ENCODE measurements around the gene C6orf120. TPM values are rescaled to one million over a fixed set of nuclear protein-coding genes. Genes with fewer than 3 reads are reported as not detected.

C6orf120 gene
- total and polyA plus RNA-seq, 9 of the 15 experiments (the other 6 are each of a cell fraction or from before 2014, with no cell fraction given): 7.7 to 44.9 (median 34.8) TPM

DNA sequence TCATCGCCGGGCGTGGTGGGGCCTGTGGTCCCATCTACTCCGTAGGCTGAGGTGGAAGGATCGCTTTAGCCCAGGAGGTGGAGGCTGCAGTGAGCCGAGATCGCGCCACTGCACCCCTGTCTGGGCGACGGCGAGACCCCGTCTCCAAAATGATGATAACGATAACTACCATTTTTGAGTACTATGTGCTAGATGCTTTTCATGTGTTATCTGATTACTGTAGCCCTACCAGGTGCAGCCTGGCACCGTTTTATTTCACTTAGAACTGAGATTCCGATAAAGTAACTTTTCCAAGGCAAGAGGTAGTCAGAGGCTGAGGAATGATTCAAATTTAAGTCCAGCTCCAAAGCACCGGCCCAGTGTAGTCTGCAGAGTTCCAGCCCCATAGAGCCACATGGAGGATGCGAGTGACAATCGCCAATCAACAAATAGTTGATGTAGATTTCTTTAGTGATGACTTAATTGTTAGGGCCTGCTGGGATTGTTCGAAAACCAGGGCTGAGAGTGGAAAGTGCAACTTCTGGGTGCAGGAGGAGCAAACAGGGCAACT lies 50.2 kb downstream of the C6orf120 start (continued):
- TF ChIP-seq SLC30A9 (CRISPR knock-in tag; IDR thresholded peaks at IDR 0.05): no peak
- no peak for TF ChIP-seq E2F8 (IDR thresholded peaks at IDR 0.05; ENCODE audit: low read depth, partially characterized antibody)
- no peak for TF ChIP-seq ZNF212 (CRISPR knock-in tag; IDR thresholded peaks at IDR 0.05)
- 0 out of 2 replicates have a peak, but pooled peaks have one; percentile 88 for TF ChIP-seq SREBF2 (CRISPR knock-in tag; IDR thresholded peaks at IDR 0.05)
- TF ChIP-seq BCL6 (CRISPR knock-in tag; IDR thresholded peaks at IDR 0.05): no peak
- no peak for TF ChIP-seq ZNF583 (CRISPR knock-in tag; IDR thresholded peaks at IDR 0.05)
- TF ChIP-seq PRPF4 (IDR thresholded peaks at IDR 0.05; ENCODE audit: insufficient read depth, low read depth, low read length, poor library complexity, severe bottlenecking): no peak
- no peak; the same call in 1 of the 2 replicates for TF ChIP-seq ATF6 (CRISPR knock-in tag; IDR thresholded peaks at IDR 0.05)
- TF ChIP-seq CAMTA2 (CRISPR knock-in tag; conservative IDR thresholded peaks at IDR 0.05): no peak
- TF ChIP-seq HES1 (IDR thresholded peaks at IDR 0.05; ENCODE audit: low read depth): no peak
- TF ChIP-seq NR3C1 (CRISPR knock-in tag; IDR thresholded peaks at IDR 0.05): no peak; the same call in 1 of the 2 replicates
- TF ChIP-seq ZBTB2 (IDR thresholded peaks at IDR 0.05): no peak
- TF ChIP-seq HNRNPUL1 (IDR thresholded peaks at IDR 0.05; ENCODE audit: low read length): no peak
- no peak for TF ChIP-seq SMC3 (conservative IDR thresholded peaks at IDR 0.05; ENCODE audit: insufficient read depth, low read depth, low read length)
- TF ChIP-seq ARID2 (IDR thresholded peaks at IDR 0.05): no peak
- 0 out of 2 replicates have a peak, but pooled peaks have one; percentile 25 for TF ChIP-seq ZNF511 (CRISPR knock-in tag; IDR thresholded peaks at IDR 0.05)
- no peak for TF ChIP-seq ZZZ3 (IDR thresholded peaks at IDR 0.05)
- TF ChIP-seq ZNF175 (CRISPR knock-in tag; IDR thresholded peaks at IDR 0.05; ENCODE audit: low read depth): no peak
- no peak for TF ChIP-seq ZSCAN32 (CRISPR knock-in tag; IDR thresholded peaks at IDR 0.05)
- no peak for TF ChIP-seq SRSF3 (IDR thresholded peaks at IDR 0.05; ENCODE audit: insufficient read depth, low read length)
- TF ChIP-seq THRB (CRISPR knock-in tag; conservative IDR thresholded peaks at IDR 0.05): no peak

All from K562 (cell line).